ENCODE results near the gene AGBL4.
A peak's percentile ranks its signal among the peaks of the same experiment; 100 is the strongest.

The AGBL4 gene

GRCh38 chr1:48726557-48727215 is 1297.1 kb downstream of the AGBL4 start:
- DNase-seq (ENCODE audit: low read depth, low spot score): no peak

GRCh38 chr1:48726139-48726538 is 1297.6 kb downstream of the AGBL4 start:
- DNase-seq (ENCODE audit: low read depth, low spot score): no peak

GRCh38 chr1:48725341-48726046 is 1298.3 kb downstream of the AGBL4 start:
- no peak for DNase-seq (ENCODE audit: low read depth, low spot score)

GRCh38 chr1:48720929-48721328 is 1302.8 kb downstream of the AGBL4 start:
- no peak for DNase-seq (ENCODE audit: low read depth, low spot score)

- DNase-seq (ENCODE audit: low read depth, low spot score): no peak
These were observed 1305.0 kb downstream of the AGBL4 start for GRCh38 chr1:48718705-48719104.

- DNase-seq (ENCODE audit: low read depth, low spot score): no peak
These were observed 1305.6 kb downstream of the AGBL4 start for GRCh38 chr1:48718116-48718630.

- DNase-seq (ENCODE audit: low read depth, low spot score): no peak
These were observed 1306.7 kb downstream of the AGBL4 start for GRCh38 chr1:48717082-48717481.

- no peak for DNase-seq (ENCODE audit: low read depth, low spot score)
These were observed 1307.8 kb downstream of the AGBL4 start for GRCh38 chr1:48715921-48716320.

GRCh38 chr1:48710915-48711314 is 1312.8 kb downstream of the AGBL4 start:
- DNase-seq (ENCODE audit: low read depth, low spot score): no peak

GRCh38 chr1:48710318-48710717 is 1313.4 kb downstream of the AGBL4 start:
- no peak for DNase-seq (ENCODE audit: low read depth, low spot score)

- DNase-seq (ENCODE audit: low read depth, low spot score): no peak
These were observed 1319.0 kb downstream of the AGBL4 start for GRCh38 chr1:48704736-48705135.

- DNase-seq (ENCODE audit: low read depth, low spot score): no peak
These were observed 1322.3 kb downstream of the AGBL4 start for GRCh38 chr1:48701445-48701844.

GRCh38 chr1:48697066-48697707 is 1326.6 kb downstream of the AGBL4 start:
- DNase-seq (ENCODE audit: low read depth, low spot score): peak; percentile 0

- no peak for DNase-seq (ENCODE audit: low read depth, low spot score)
These were observed 1328.6 kb downstream of the AGBL4 start for GRCh38 chr1:48695161-48695560.

- no peak for DNase-seq (ENCODE audit: low read depth, low spot score)
These were observed 1330.0 kb downstream of the AGBL4 start for GRCh38 chr1:48693674-48694320.

- no peak for DNase-seq (ENCODE audit: low read depth, low spot score)
These were observed 1330.6 kb downstream of the AGBL4 start for GRCh38 chr1:48693180-48693579.

GRCh38 chr1:48692235-48692634 is 1331.5 kb downstream of the AGBL4 start:
- no peak for DNase-seq (ENCODE audit: low read depth, low spot score)

GRCh38 chr1:48691429-48692001 is 1332.2 kb downstream of the AGBL4 start:
- no peak for DNase-seq (ENCODE audit: low read depth, low spot score)

GRCh38 chr1:48688102-48688760 is 1335.5 kb downstream of the AGBL4 start:
- DNase-seq (ENCODE audit: low read depth, low spot score): no peak

GRCh38 chr1:48687282-48688045 is 1336.3 kb downstream of the AGBL4 start:
- no peak for DNase-seq (ENCODE audit: low read depth, low spot score)

All from activated CD4-positive, CD25-positive, alpha-beta regulatory T cell treated with anti-CD3 and anti-CD28 coated beads, Interleukin-2, amount 50 U/mL, for 16 hours (primary cell).